HS-5 (cell line): ENCODE data around the gene FAM20C.

Experiments
- DNase-seq: peaks from one replicate; pipeline ENCODE4 v3.0.0-alpha.2; 2012; ENCODE audit warnings: low read depth

The FAM20C gene

DNA sequence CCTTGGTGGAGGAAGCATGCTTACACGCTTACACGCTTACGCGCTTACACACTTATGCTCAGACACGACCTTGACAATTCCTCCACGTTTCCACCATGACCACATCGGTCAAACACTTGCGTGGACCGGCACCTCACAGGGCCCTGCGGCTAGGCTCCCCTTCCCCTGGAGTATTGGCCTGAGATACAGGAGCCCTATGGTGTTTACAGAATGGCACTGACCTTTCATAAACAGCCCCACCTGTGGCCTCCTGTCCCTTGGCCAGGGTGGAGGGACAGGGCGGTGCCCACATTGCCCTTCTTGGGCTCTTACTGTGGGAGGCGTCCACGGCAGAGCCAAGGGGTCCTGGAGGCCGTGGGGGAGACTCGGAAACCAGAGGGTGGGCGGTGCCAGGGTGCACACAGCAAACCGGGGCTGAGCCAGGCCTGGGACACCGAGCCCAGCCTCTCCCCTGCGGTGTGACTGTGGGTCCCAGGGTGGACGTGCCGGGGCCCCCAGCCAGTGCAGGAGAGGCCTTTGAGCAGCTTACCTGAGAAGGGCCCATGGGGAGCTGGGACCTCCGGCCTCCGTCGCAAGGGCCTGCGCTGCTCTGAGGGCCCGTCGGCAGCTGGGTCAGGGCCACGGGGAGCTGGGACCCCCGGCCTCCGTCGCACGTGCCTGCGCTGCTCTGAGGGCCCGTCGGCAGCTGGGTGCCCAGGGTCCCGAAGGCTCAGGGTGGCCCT lies 53.4 kb downstream of the FAM20C start:
- DNase-seq, result no peak

DNA sequence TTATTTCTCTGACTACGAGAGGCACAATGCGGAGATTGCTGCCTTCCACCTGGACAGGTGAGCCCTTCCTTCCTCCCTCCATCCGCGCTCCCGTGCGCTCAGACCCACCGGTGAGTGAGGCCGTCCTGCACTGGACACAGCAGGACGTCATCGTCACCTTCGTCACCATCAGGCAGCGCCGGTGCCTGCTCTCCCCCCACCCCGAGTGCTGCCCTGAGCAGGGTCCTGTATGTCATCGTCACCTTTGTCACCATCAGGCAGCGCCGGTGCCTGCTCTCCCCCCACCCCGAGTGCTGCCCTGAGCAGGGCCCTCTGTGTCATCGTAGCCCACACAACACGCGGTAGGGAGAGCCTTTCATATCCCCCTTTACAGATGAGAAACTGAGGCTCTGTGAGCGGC lies 54.1 kb downstream of the FAM20C start:
- DNase-seq, result no peak

DNA sequence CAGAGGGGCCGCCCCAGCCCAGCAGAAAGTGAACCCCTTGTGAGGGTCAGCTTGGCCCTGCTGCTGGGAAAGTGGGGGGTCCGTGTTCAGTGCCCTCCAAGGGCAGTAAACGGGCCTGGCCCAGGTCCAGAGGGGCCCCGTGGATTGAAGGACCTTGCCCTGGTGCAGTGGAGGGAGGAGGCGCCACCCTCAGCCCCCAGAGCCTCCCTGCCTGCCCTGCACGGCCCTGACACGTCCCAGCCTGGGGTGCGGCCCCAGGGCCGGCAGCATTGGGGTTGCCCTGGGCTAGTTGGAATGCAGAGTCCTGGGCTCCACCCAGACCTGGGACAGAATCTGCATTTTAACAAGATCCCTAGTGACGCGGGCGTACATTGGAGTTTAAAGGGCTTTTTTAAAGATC lies 54.8 kb downstream of the FAM20C start:
- no peak for DNase-seq

DNA sequence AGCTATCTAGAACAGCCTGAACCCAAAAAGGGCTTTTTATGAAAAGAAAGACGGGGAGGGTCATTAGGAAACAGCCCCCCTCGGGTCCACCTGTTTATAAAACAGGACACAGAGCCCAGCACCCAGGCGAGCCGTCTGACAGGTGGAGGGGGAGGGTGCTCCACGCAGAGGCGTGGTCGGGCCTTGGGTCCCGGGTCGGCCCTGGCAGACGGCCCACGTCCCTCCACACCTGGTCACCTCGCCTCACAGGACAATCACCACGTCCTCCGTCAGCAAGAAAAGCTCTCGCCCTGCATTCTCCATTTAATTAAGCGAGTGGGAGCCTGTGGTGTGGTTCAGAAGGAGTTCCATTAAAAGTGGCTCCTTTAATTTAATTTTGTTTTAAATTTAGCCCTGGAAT lies 55.3 kb downstream of the FAM20C start:
- DNase-seq, result no peak

DNA sequence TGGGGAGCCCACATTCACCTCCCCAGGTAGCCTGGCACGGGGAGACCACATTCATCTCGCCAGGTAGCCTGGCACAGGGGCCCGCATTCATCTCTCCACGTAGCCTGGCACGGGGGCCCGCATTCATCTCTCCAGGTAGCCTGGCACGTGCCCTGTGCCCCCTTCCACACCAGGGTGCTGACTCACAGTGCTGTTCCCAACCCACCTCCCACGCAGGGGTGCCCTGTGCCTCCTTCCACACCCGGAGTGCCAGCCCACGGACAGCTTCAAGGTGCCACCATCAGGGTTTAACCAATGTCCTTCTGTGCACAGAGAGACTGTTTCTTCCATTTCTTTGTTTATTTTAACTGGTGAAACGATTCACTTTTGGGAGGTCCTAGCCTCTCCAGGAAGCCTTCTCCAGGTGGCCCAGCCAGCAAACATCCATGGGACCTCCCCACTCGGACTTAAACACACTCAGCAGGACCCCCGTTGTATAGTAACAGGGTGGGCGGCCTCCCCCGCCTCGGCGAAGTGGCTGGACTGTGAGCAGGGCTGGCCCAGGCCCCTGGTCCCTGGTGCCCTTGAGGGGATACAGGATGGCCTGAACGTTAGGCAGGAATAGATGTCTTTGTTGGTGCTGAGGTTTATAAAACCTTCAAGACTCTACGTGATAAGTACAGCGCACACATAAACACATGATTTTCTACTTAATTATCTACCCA lies 56.5 kb downstream of the FAM20C start:
- DNase-seq, result no peak

DNA sequence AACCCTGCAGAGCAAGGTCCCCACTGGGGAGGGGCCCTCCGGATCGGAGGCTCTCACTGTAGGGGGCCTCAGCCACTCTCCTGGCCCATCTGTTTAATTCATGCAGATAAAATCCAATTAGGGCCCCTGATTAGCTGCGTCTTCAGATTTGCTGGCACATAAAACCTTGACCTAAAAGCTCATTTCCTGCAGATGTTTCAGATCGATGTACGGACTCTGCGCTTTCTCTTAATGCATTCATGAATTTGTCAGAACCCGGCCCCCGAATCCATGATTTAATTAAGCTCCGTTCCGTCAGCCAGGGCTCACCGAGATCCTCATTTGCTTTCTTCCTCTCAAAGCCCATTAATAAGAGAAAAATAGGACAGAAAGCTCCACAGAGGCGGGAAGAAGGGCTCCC lies 57.6 kb downstream of the FAM20C start:
- DNase-seq, result no peak

DNA sequence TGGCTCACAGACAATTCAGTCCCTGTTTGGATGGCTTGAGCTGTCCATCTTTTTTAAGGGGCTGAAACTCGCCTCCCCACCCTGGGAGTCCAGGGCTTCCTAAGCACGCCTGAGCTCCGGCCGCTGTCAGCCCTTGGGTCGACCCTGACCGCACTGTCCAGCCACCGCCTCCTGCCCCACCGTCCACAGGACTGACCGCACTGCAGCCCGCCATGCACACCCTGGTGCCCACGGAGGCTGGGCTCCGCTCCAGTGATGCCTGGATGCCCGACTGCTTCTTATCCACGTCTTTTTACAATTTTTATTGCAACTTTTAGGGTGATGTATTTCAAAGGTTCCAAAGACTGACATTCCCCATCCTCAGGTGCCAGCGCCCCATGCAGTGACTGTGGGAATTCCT lies 58.2 kb downstream of the FAM20C start:
- no peak for DNase-seq

DNA sequence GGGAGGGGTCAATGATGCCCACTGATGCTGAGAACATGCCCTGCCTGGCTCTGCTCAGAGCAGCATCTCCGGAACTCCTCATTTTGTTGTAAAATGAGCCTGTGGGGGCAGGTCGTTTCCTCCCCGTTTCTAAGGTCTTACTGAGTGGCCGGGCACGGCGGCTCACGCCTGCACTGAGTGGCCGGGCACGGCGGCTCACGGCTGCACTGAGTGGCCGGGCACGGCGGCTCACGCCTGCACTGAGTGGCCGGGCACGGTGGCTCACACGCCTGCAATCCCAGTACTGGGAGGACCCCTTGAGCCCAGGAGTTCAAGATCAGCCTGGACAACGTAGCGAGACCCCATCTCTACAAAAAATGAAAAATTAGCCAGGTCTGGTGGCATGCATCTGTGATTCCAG lies 58.6 kb downstream of the FAM20C start:
- no peak for DNase-seq

DNA sequence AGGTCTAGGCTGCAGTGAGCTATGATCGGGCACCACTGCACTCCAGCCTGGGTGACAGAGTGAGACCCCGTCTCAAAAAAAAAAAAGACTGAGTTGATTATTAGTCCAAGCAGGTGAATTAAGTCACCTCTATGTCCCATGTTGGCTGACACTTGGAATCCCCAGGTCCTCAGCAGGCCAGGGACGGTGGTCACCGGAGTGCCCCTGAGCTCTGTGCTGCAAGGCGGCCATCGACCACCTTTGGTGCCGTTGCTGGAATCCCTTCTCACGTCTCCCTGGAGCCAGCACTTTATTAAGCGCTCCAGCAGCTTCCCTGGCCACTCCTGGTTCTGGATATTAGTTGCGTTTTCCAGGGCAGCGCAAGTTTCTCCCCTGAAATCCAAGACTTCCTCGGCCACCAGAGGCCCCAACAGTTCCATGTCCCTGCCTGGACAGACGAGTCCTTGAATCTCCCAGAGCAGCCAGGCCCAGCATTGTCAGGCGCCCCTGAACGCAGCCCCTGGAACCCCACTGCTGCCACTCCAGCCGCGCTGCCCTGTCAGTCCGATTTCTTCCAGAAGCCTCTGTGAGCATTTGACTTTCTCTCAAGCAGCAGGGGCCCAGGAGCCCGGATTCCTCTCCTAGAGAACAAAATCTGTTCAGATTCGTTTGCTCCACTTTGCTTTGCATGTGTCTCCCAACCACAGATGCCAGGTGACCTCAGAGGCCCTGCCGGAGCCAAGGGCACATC lies 59.2 kb downstream of the FAM20C start:
- DNase-seq, result no peak

DNA sequence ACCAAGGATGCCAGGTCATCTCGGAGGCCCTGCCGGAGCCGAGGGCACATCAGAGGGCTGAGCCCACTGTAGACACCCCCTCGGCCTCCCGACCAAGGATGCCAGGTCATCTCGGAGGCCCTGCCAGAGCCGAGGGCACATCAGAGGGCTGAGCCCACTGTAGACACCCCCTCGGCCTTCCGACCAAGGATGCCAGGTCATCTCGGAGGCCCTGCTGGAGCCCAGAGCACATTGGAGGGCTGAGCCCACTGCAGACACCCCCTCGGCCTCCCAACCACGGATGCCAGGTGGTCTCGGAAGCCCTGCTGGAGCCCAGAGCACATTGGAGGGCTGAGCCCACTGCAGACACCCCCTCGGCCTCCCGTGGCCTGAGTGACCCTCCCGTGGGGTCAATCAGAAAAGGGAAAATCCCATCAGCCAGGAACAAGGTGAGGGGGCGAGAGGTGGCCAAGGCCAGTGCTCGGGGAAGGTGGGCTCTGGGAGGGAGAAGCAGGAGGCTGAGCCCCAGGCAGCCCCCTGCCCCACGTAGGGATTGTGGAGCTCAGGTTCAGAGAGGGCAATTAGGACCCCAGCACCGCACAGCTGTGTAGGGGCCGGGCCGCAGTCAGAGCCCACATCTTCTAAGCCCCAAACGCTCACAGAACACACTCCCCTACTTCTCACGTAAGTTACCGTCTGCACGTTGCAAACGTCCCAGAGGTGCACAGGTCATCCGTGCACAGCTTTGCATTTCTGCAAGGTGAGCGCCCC lies 60.0 kb downstream of the FAM20C start:
- DNase-seq, result no peak

DNA sequence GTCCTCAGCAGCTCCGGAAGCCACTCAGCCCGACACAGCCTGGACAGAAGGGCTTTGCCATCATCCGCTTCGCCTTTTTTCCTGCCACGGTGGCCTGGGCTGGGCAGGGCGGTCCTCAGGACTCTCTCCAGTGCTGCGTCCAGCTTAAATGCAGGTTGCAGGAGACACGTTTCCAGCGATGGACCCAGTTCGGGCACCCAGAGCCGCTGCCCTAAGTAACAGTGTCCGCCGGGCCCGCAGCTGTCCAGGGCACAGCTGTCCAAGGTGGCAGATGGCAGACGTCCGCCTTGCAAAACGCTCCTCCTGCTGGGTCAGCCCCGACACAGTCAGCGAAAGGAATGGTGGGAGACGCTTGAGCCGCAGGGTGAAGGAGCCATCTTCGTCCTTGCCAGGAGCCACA lies 60.6 kb downstream of the FAM20C start:
- DNase-seq, result no peak

DNA sequence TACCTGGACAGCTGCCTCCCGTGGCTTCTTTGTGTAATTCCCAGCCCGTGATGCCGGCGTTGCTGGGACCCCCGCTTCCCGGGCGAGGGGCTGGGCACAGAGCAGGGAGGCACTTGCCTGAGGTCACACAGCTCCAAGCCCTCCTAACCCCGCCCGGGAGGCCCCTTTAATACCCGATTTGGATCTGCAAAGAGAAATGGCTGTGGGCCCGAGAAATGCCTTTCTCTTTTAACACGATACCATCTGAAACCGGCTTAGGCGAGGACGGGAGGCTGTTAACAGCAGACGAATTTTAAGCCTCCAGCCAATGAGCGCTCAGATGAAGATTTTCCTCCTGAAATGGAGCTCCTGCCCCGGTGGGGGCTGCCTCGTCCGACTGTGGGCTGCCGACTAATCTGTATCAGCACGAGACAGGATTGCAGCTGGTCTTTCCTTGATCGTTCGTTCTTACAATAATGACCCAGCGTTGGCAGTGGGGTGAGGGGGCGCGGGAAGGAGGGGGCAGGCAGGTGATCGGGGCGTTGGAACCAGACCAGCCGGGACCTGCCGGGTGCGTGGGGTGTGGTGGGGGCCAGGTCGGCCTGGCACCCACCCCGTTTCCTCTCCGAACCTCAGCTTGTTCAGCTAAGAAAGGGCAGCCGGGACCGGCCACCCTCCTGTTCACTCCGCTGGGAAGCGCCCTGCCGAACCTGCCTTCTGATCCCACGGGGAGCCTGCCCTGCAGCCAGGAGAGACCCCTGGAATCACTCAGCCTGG lies 61.4 kb downstream of the FAM20C start:
- no peak for DNase-seq

DNA sequence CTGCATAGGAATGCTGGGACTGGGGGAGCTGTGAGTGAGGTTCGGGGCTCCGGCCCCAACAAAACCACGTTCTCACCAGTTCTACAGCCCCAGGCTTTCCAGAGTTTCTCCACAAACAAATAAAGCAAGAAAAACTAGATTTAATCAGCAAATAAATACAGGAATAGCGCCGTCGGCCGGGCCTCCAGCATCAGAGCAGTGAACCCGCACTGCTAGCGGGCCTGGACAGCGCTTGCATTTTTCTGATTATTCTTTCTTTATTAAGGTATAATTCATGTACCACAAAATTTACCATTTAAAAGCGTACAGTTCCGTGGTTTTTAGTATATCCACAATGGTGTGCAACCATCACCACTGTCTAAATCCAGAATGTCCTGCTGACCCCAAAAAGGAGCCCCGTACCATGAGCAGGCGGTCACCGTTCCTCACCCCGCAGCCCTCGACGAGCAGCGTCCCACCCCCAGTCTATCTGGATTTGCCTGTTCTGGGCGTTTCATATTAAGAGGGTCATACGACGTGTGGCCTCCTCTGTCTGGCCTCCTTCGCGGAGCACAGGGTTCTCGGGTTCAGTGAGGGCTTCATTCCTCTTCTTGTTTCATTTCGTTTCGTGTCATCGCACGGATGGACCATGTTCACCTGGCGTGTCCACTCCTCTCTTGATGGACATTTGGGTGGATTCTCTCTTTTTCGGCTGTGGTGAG lies 62.1 kb downstream of the FAM20C start:
- no peak for DNase-seq

DNA sequence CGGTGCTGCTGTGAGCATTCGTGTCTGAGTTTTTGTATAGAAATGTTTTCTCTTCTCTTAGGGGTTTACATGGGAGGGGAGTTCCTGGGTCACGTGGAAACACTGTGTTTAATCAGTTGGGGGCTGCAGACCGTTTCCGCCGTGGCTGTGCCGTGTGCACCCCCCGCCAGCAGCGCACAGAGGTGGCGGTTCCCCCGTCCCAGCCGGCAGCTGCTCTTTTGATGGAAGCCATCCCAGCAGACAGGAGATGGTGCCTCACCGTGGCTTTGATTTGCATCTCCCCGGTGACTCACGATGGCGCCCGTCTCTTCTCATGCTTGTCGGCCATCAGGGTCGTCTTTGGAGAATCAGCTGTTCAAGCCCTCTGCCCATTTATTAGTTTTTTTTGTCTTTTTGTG lies 62.7 kb downstream of the FAM20C start:
- DNase-seq, result no peak

DNA sequence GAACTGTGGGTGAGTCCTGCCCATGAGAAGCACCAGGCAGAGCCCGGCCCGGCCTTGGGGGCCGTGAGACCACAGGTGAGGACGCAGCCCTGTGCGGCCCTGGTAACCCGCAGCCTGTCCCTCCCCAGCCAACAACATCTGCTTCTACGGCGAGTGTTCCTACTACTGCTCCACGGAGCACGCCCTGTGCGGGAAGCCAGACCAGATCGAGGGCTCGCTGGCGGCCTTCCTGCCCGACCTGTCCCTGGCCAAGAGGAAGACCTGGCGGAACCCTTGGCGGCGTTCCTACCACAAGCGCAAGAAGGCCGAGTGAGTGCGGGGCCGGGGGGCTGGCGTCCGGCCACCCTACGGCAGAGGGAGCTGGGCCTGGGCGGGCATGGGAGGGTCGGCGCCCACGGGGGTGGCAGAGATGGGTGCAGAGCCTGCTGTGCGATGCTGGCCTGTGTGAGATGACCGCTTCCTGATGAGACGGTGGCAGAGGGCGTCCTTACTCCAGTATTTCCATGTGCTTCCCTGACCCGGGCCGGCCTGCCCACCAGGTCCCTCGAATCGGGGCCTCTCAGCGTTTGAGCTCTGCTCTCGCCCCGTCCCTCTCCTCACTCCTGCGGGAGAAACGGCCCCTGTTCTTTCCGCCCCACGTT lies 63.5 kb downstream of the FAM20C start:
- no peak for DNase-seq

DNA sequence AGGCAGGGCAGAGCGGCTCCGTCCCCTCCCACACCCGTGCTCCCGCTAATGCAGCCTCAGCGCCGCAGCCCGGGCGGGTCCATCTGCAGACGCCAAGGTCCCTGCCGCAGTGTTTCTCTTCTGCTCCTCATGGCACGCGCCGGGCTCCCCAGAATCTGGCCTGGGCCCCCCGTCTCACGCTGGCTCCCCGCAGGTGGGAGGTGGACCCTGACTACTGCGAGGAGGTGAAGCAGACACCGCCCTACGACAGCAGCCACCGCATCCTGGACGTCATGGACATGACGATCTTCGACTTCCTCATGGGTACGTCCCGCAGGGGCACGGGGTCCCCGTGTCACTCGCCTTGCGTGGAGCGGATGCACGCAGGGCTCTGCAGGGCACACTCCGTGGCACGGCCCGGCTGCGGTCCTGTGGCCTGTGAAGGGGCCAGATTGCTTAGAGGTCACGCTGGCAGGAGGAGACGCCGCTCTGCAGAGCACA lies 64.1 kb downstream of the FAM20C start:
- no peak for DNase-seq

DNA sequence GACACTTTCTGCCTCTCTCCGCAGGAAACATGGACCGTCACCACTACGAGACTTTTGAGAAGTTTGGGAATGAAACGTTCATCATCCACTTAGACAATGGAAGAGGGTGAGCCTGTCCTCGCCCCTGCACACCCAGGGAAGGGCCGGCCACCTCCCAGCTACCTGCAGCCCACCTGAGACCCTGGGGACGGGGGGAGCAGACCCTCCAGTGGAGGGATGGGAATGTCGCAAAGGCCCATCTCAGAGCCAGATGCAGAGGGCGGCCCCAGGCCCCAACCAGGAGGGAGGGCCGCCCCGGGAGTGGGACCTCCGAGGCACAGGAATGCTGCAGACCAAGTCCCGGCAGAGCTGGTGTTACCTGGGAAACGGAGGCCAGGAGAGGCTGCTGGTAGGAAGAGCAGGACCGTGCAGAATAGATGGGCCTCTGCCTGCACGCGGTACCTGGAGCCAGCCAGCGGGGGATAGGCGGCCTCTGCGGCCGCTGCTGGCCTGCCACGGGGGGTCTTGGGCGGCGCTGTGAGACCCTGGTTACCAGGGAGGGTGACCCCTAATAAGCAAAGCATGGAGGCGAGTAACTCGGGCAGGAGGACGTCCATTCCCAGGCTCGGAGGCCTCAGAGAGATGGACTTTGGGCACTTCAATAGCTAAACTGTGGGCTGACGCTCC lies 64.7 kb downstream of the FAM20C start:
- DNase-seq, result no peak

DNA sequence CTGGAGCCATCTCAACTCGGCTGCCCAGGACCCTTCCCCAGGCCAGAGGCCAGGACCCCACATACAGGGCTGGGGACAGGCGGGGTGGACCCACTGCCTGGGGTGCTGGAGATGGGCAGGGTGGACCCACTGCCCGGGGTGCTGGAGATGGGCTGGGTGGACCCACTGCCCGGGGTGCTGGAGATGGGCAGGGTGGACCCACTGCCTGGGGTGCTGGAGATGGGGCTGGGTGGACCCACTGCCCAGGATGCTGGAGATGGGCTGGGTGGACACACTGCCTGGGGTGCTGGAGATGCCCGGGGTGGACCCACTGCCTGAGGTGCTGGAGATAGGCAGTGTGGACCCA lies 65.2 kb downstream of the FAM20C start:
- no peak for DNase-seq

DNA sequence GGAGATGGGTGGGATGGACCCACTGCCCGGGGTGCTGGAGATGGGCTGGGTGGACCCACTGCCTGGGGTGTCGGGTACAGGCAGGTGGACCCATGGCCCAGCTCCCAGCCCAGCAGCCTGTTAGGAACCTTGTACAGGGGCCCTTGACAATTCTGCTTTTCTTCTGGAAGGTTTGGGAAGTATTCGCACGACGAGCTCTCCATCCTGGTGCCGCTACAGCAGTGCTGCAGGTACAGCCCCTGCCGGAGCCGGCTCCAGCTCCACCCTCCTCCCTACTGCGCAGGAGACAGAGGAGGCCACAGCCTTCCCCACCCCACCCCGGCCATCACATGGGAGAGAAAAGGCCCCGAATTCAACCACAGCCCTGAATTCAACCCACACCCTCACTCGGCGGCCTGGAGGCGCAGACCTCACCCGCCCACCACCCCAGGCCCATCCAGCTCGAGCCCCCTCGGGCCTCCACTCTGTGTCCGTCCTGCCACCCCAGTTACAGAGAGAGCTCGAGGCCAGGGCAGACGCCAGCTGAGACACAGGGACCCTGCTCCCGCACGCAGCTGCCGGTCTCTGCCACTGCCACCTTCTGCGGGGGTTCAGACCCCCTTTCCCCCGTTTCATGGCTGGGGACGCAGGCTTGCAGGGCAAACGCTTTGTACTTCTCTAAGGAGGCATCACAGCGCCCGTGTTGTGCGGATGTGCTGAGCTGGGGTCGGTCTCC lies 66.3 kb downstream of the FAM20C start:
- no peak for DNase-seq

DNA sequence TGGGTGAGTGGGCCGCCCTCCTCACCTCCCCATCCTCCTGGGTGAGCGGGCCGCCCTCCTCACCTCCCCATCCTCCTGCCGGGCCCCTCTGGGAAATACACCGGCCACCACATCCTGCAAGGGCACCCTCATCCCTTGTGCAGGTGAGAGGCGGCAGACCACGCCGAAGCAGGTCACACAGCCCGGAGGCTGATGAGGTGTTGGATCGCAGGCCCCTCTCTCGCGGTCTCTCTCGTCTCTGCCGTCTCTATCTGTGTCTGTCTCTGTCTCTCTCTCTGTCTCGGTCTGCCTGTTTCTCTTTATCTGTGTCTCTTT lies 66.8 kb downstream of the FAM20C start:
- DNase-seq, result no peak
